NCI-H2029 (cell line): ENCODE measurements around the gene INHBC.
A peak's percentile ranks its signal among the peaks of the same experiment; 100 is the strongest.
"Not testable (repeated sequence)": the region's sequence is repeated elsewhere in the genome, so short reads cannot be mapped to it uniquely, and the experiment has no call there.

ENCODE experiments used
- DNase-seq: peaks from one replicate; lab custom pipeline; 2025; lab: John Stamatoyannopoulos, UW

Gene INHBC

GRCh38 chr12:57434517-57435223 lies at the start of gene INHBC:
Gene INHBC (plus strand): TSS chr12:57434784. CDS start chr12:57434887, 103 bp downstream.
- DNase-seq = no peak

GRCh38 chr12:57385586-57385985 lies 49.0 kb upstream of the INHBC start:
- no peak for DNase-seq

GRCh38 chr12:57386187-57386720 lies 48.3 kb upstream of the INHBC start:
- DNase-seq = no peak

GRCh38 chr12:57388425-57388824 lies 46.2 kb upstream of the INHBC start:
- no peak for DNase-seq

GRCh38 chr12:57389033-57389432 lies 45.6 kb upstream of the INHBC start:
- DNase-seq = no peak

- no peak for DNase-seq
These were observed 44.4 kb upstream of the INHBC start for GRCh38 chr12:57390174-57390573.

- DNase-seq = no peak
These were observed 39.5 kb upstream of the INHBC start for GRCh38 chr12:57395121-57395520.

- no peak for DNase-seq
These were observed 37.1 kb upstream of the INHBC start for GRCh38 chr12:57397441-57397840.

- DNase-seq = not testable (repeated sequence)
These were observed 34.7 kb upstream of the INHBC start for GRCh38 chr12:57399718-57400463.

- peak; percentile 17 for DNase-seq
These were observed 33.4 kb upstream of the INHBC start for GRCh38 chr12:57401165-57401564.

GRCh38 chr12:57402156-57402555 lies 32.4 kb upstream of the INHBC start:
- not testable (repeated sequence) for DNase-seq

- DNase-seq = no peak
These were observed 29.5 kb upstream of the INHBC start for GRCh38 chr12:57404966-57405640.

GRCh38 chr12:57410534-57410933 lies 24.1 kb upstream of the INHBC start:
- no peak for DNase-seq

- DNase-seq = not testable (repeated sequence)
These were observed 20.4 kb upstream of the INHBC start for GRCh38 chr12:57414160-57414559.

- DNase-seq = no peak
These were observed 19.5 kb upstream of the INHBC start for GRCh38 chr12:57415088-57415487.

GRCh38 chr12:57416039-57416996 lies 18.3 kb upstream of the INHBC start:
- no peak for DNase-seq

- no peak for DNase-seq
These were observed 16.3 kb upstream of the INHBC start for GRCh38 chr12:57418255-57418654.

GRCh38 chr12:57419495-57419894 lies 15.1 kb upstream of the INHBC start:
- DNase-seq = no peak

- DNase-seq = no peak
These were observed 14.1 kb upstream of the INHBC start for GRCh38 chr12:57420482-57420881.

- not testable (repeated sequence) for DNase-seq
These were observed 7.6 kb upstream of the INHBC start for GRCh38 chr12:57426948-57427347.

GRCh38 chr12:57428965-57429364 lies 5.6 kb upstream of the INHBC start:
- no peak for DNase-seq
